ENCODE data around the gene MYO18B.

MYO18B gene

GRCh38 chr22:25759825-25760231, 17.8 kb downstream of the MYO18B start:
- Histone ChIP-seq H3K27me3 (replicated peaks; ENCODE audit: control insufficient read depth, insufficient read depth, low read length, poor library complexity, severe bottlenecking) (no peaks in the 10 kb centered on the region), H3K27ac (ENCODE audit: insufficient read depth, low read length, poor library complexity, severe bottlenecking) (no peak overlapping the region), H3K4me1 (ENCODE audit: control insufficient read depth, insufficient read depth, low read length, poor library complexity, severe bottlenecking) (no peaks in the 10 kb centered on the region), H3K9me3 (ENCODE audit: control insufficient read depth, low read length) (no peaks in the 10 kb centered on the region), H3K4me3 (ENCODE audit: insufficient read depth, low read depth, low read length, poor library complexity, severe bottlenecking) (no peak overlapping the region), H3K36me3 (ENCODE audit: control insufficient read depth, insufficient read depth, low read length) (no peaks in the 10 kb centered on the region)
- DNase-seq = no peak

- no peaks in the 10 kb centered on the region for H3K27me3 ChIP-seq (replicated peaks; ENCODE audit: control insufficient read depth, insufficient read depth, low read length, poor library complexity, severe bottlenecking)
- H3K4me1 ChIP-seq (ENCODE audit: control insufficient read depth, insufficient read depth, low read length, poor library complexity, severe bottlenecking) = no peaks in the 10 kb centered on the region
- H3K4me3 ChIP-seq (ENCODE audit: insufficient read depth, low read depth, low read length, poor library complexity, severe bottlenecking) = no peak overlapping the region
- H3K9me3 ChIP-seq (ENCODE audit: control insufficient read depth, low read length) = no peaks in the 10 kb centered on the region
- H3K36me3 ChIP-seq (ENCODE audit: control insufficient read depth, insufficient read depth, low read length) = no peaks in the 10 kb centered on the region
- no peak for DNase-seq
- no peak overlapping the region for H3K27ac ChIP-seq (ENCODE audit: insufficient read depth, low read length, poor library complexity, severe bottlenecking)
Measured at GRCh38 chr22:25760294-25760693, 18.3 kb downstream of the MYO18B start.

- Histone ChIP-seq H3K27ac (ENCODE audit: insufficient read depth, low read length, poor library complexity, severe bottlenecking) (no peak overlapping the region), H3K9me3 (ENCODE audit: control insufficient read depth, low read length) (no peaks in the 10 kb centered on the region), H3K36me3 (ENCODE audit: control insufficient read depth, insufficient read depth, low read length) (no peaks in the 10 kb centered on the region), H3K27me3 (replicated peaks; ENCODE audit: control insufficient read depth, insufficient read depth, low read length, poor library complexity, severe bottlenecking) (no peaks in the 10 kb centered on the region), H3K4me1 (ENCODE audit: control insufficient read depth, insufficient read depth, low read length, poor library complexity, severe bottlenecking) (no peaks in the 10 kb centered on the region), H3K4me3 (ENCODE audit: insufficient read depth, low read depth, low read length, poor library complexity, severe bottlenecking) (no peak overlapping the region)
- DNase-seq = no peak
Measured at GRCh38 chr22:25760848-25761595, 19.0 kb downstream of the MYO18B start.

DNA sequence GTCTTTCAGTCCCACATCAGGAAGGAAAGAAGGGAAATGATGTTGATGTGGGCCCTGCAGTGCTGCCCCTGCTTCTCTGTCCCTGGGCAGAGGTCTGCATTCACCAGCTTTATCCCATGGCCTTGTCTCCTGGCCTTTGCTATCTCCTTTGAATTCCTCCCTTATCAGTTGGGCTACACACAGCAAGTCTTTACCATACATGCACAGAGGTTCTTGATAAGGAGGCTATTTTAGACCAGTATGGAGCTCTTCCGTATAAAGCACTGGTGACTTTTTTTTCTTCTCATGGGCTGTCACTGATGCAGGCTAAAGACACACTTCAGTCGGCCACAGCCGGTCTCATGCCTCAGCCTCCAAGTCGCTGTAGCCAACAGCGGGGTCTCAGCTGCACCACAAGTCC, 20.2 kb downstream of the MYO18B start:
- no peaks in the 10 kb centered on the region for H3K27me3 ChIP-seq (replicated peaks; ENCODE audit: control insufficient read depth, insufficient read depth, low read length, poor library complexity, severe bottlenecking)
- H3K36me3 ChIP-seq (ENCODE audit: control insufficient read depth, insufficient read depth, low read length) = no peaks in the 10 kb centered on the region
- no peaks in the 10 kb centered on the region for H3K4me1 ChIP-seq (ENCODE audit: control insufficient read depth, insufficient read depth, low read length, poor library complexity, severe bottlenecking)
- no peaks in the 10 kb centered on the region for H3K9me3 ChIP-seq (ENCODE audit: control insufficient read depth, low read length)
- H3K4me3 ChIP-seq (ENCODE audit: insufficient read depth, low read depth, low read length, poor library complexity, severe bottlenecking) = no peak overlapping the region
- DNase-seq = no peak
- H3K27ac ChIP-seq (ENCODE audit: insufficient read depth, low read length, poor library complexity, severe bottlenecking) = no peak overlapping the region

- H3K27ac ChIP-seq (ENCODE audit: insufficient read depth, low read length, poor library complexity, severe bottlenecking) = no peak overlapping the region
- no peaks in the 10 kb centered on the region for H3K36me3 ChIP-seq (ENCODE audit: control insufficient read depth, insufficient read depth, low read length)
- no peaks in the 10 kb centered on the region for H3K9me3 ChIP-seq (ENCODE audit: control insufficient read depth, low read length)
- no peaks in the 10 kb centered on the region for H3K27me3 ChIP-seq (replicated peaks; ENCODE audit: control insufficient read depth, insufficient read depth, low read length, poor library complexity, severe bottlenecking)
- no peaks in the 10 kb centered on the region for H3K4me1 ChIP-seq (ENCODE audit: control insufficient read depth, insufficient read depth, low read length, poor library complexity, severe bottlenecking)
- no peak for DNase-seq
- no peak overlapping the region for H3K4me3 ChIP-seq (ENCODE audit: insufficient read depth, low read depth, low read length, poor library complexity, severe bottlenecking)
Measured at GRCh38 chr22:25763239-25763777, 21.3 kb downstream of the MYO18B start.

DNA sequence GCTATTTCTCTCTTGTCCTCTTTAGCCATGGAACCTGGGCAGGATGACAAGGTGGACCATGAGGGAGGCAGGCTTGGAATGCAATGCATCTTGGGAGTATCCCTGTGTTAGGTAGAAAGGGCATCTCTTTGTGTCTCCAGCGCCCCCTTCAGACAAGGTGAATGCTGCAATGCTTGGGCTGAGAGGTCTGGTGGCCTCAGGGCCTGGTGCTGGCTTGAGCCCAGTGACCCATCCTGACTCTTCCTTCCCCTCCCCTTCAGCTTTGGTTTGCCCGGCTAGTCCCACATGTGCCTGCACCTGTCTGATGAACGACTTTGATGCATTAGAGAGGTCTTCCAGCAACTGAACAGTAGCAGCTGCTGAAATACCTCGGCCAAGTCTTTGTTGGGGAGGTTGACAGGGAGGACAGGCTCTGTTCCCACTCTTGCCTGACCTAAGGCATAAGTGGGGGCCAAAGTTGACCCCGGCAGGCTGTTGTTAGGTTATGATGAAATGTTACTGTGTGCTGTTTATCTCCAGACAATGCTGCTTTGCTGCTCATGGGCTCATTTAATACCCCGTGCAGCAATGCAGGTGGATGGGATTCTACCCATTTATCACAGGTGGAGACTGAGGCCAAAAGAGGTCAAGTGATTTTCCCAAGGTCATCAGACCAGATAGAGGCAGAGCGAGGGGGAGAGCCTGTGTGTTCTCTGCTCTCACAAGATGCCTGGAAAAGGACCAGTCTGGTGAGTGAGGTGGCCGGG, 22.5 kb downstream of the MYO18B start:
- Histone ChIP-seq H3K4me3 (ENCODE audit: insufficient read depth, low read depth, low read length, poor library complexity, severe bottlenecking) (no peak overlapping the region), H3K36me3 (ENCODE audit: control insufficient read depth, insufficient read depth, low read length) (no peaks in the 10 kb centered on the region), H3K27me3 (replicated peaks; ENCODE audit: control insufficient read depth, insufficient read depth, low read length, poor library complexity, severe bottlenecking) (no peaks in the 10 kb centered on the region), H3K27ac (ENCODE audit: insufficient read depth, low read length, poor library complexity, severe bottlenecking) (no peak overlapping the region), H3K9me3 (ENCODE audit: control insufficient read depth, low read length) (no peaks in the 10 kb centered on the region), H3K4me1 (ENCODE audit: control insufficient read depth, insufficient read depth, low read length, poor library complexity, severe bottlenecking) (no peaks in the 10 kb centered on the region)
- no peak for DNase-seq

- Histone ChIP-seq H3K27me3 (replicated peaks; ENCODE audit: control insufficient read depth, insufficient read depth, low read length, poor library complexity, severe bottlenecking) (no peaks in the 10 kb centered on the region), H3K36me3 (ENCODE audit: control insufficient read depth, insufficient read depth, low read length) (no peaks in the 10 kb centered on the region), H3K4me1 (ENCODE audit: control insufficient read depth, insufficient read depth, low read length, poor library complexity, severe bottlenecking) (no peaks in the 10 kb centered on the region), H3K4me3 (ENCODE audit: insufficient read depth, low read depth, low read length, poor library complexity, severe bottlenecking) (no peak overlapping the region), H3K9me3 (ENCODE audit: control insufficient read depth, low read length) (no peaks in the 10 kb centered on the region), H3K27ac (ENCODE audit: insufficient read depth, low read length, poor library complexity, severe bottlenecking) (no peak overlapping the region)
- no peak for DNase-seq
Measured at GRCh38 chr22:25765016-25765367, 23.0 kb downstream of the MYO18B start.

DNA sequence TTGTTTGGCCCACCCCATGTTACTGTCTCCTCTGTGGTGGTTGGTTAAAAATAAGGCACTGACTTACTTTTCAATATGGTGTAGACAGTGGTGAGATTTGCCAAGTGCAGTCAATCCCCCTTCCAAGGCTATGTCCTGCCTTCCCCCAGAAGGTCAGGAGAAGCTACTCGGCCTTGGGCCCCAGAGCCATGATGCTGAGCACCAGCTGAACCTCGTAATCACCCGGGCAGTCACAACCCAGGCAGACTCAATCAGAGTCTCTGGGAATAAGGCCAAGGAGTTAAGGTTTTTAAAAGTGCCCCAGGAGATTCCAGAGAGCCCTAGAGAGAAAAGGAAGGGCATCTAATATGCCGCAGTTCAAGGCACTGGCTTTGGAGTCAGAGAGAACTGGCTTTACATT, 23.8 kb downstream of the MYO18B start:
- no peaks in the 10 kb centered on the region for H3K27me3 ChIP-seq (replicated peaks; ENCODE audit: control insufficient read depth, insufficient read depth, low read length, poor library complexity, severe bottlenecking)
- no peak overlapping the region for H3K27ac ChIP-seq (ENCODE audit: insufficient read depth, low read length, poor library complexity, severe bottlenecking)
- no peak for DNase-seq
- no peaks in the 10 kb centered on the region for H3K9me3 ChIP-seq (ENCODE audit: control insufficient read depth, low read length)
- H3K36me3 ChIP-seq (ENCODE audit: control insufficient read depth, insufficient read depth, low read length) = no peaks in the 10 kb centered on the region
- no peak overlapping the region for H3K4me3 ChIP-seq (ENCODE audit: insufficient read depth, low read depth, low read length, poor library complexity, severe bottlenecking)
- no peaks in the 10 kb centered on the region for H3K4me1 ChIP-seq (ENCODE audit: control insufficient read depth, insufficient read depth, low read length, poor library complexity, severe bottlenecking)

DNA sequence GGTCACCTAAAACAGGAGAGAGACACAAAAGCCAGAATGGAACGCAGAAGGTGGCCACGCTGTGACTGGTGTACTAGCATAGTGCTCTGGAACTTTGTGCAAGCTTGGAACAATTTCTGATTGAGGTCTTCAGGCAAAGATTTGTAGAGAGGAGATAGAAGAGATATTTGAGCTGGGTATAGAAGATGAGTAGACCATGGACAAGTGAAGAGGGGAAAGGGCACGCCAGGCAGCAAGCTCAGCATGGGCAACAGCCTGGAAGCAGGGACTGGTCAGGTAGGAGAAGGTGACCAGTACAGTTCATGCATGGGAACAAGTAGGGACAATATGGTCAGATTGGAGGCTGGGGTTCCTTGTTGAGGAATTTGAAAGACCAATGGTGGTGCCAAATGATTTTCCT, 24.4 kb downstream of the MYO18B start:
- no peaks in the 10 kb centered on the region for H3K9me3 ChIP-seq (ENCODE audit: control insufficient read depth, low read length)
- H3K36me3 ChIP-seq (ENCODE audit: control insufficient read depth, insufficient read depth, low read length) = no peaks in the 10 kb centered on the region
- H3K4me1 ChIP-seq (ENCODE audit: control insufficient read depth, insufficient read depth, low read length, poor library complexity, severe bottlenecking) = no peaks in the 10 kb centered on the region
- no peak overlapping the region for H3K4me3 ChIP-seq (ENCODE audit: insufficient read depth, low read depth, low read length, poor library complexity, severe bottlenecking)
- no peaks in the 10 kb centered on the region for H3K27me3 ChIP-seq (replicated peaks; ENCODE audit: control insufficient read depth, insufficient read depth, low read length, poor library complexity, severe bottlenecking)
- no peak for DNase-seq
- no peak overlapping the region for H3K27ac ChIP-seq (ENCODE audit: insufficient read depth, low read length, poor library complexity, severe bottlenecking)

GRCh38 chr22:25770333-25770732, 28.3 kb downstream of the MYO18B start:
- no peak overlapping the region for H3K27ac ChIP-seq (ENCODE audit: insufficient read depth, low read length, poor library complexity, severe bottlenecking)
- DNase-seq = no peak

More at GRCh38 chr22:25770333-25770732, 28.3 kb downstream of the MYO18B start:
- no peaks in the 10 kb centered on the region for H3K36me3 ChIP-seq (ENCODE audit: control insufficient read depth, insufficient read depth, low read length)
- no peaks in the 10 kb centered on the region for H3K9me3 ChIP-seq (ENCODE audit: control insufficient read depth, low read length)
- no peaks in the 10 kb centered on the region for H3K4me1 ChIP-seq (ENCODE audit: control insufficient read depth, insufficient read depth, low read length, poor library complexity, severe bottlenecking)
- no peaks in the 10 kb centered on the region for H3K27me3 ChIP-seq (replicated peaks; ENCODE audit: control insufficient read depth, insufficient read depth, low read length, poor library complexity, severe bottlenecking)
- H3K4me3 ChIP-seq (ENCODE audit: insufficient read depth, low read depth, low read length, poor library complexity, severe bottlenecking) = no peak overlapping the region

Data from effector memory CD4-positive, alpha-beta T cell (primary cell).